NCI-H1436 (cell line): ENCODE measurements around the gene CAMSAP2.

Experiments used
- DNase-seq: peaks from one replicate; lab custom pipeline; 2025; lab: John Stamatoyannopoulos, UW

CAMSAP2 gene

GRCh38 chr1:200849430-200849829 lies 110.7 kb downstream of the CAMSAP2 start:
- DNase-seq = no peak

GRCh38 chr1:200850554-200850953 lies 111.9 kb downstream of the CAMSAP2 start:
- no peak for DNase-seq

DNA sequence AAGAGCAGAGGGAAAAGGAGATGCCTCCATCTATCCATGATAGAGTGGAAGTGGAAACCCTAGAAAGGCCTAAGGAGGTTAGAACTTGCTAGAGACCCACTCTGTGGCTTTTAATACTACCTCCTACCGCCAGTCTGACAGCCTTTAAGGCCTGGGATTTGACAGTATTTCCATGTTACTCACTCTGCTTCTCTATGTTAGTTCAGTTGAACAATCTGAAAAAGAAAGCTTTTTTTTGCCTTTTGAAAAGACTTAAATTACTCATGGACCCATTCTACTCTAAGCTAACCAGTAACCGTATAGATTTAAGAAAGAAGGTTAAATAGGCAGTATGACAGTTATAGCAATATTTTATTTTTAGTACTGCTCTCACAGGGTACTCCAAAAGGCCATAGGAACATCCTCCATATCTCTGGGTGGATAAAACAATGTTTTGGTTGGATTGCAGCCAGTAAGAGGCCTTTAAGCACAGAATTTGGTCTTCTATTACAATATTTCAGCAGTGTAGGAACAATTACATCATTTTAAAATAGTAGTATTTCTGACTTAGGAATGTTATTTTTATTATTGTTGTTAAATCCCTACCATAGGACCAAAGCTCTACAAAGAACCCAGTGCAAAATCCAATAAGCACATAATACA lies 118.1 kb downstream of the CAMSAP2 start:
- DNase-seq = no peak

GRCh38 chr1:200857804-200858203 lies 119.1 kb downstream of the CAMSAP2 start:
- DNase-seq = no peak

- DNase-seq = no peak
Measured at GRCh38 chr1:200861937-200862647, 123.4 kb downstream of the CAMSAP2 start.

GRCh38 chr1:200862713-200863415 lies 124.2 kb downstream of the CAMSAP2 start:
- DNase-seq = no peak

GRCh38 chr1:200866116-200866515 lies 127.4 kb downstream of the CAMSAP2 start:
- no peak for DNase-seq

- DNase-seq = no peak
Measured at GRCh38 chr1:200866521-200866920, 127.8 kb downstream of the CAMSAP2 start.

GRCh38 chr1:200867018-200867811 lies 128.5 kb downstream of the CAMSAP2 start:
- no peak for DNase-seq

- DNase-seq = no peak
Measured at GRCh38 chr1:200869376-200869752, 130.7 kb downstream of the CAMSAP2 start.

DNA sequence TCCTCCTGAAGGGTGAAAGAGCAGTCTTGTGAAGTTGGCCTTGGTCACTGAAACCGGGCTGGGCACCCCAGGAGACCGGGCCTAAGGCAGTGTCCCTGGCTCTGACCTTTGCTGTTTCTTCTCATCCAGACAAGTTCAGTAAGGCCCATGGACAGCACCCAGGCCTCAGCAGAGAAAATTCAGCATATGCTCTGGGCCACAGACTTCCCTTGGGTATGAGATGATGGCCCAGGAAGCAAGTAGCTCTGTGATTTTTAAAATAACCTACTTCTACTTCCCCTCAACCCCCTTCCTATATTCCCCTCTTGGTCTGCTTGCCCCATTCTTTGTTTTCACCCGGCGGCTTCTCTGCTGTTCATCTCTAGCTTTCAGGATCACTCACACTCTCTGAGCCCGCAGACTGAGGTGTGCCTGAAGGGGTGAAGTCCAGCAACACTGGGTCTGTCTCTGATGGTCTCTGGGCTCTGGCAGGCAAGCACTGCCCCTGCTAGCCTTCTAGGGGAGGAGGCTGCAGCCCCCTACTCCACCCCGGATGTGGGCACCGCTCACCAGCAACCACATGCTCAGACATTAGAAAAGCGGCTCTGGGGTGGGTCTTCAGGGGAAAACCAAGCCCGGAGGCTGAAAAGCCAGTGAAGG lies 131.2 kb downstream of the CAMSAP2 start:
- DNase-seq = no peak

- DNase-seq = no peak
Measured at GRCh38 chr1:200872446-200873115, 133.9 kb downstream of the CAMSAP2 start, which contains the start of gene GPR25. Gene GPR25, plus strand, starts transcription at chr1:200872981. Its CDS starts 57 bp downstream, at chr1:200873038.

- no peak for DNase-seq
Measured at GRCh38 chr1:200873116-200873670, 134.5 kb downstream of the CAMSAP2 start.

GRCh38 chr1:200873671-200874397 lies 135.1 kb downstream of the CAMSAP2 start:
- no peak for DNase-seq

DNA sequence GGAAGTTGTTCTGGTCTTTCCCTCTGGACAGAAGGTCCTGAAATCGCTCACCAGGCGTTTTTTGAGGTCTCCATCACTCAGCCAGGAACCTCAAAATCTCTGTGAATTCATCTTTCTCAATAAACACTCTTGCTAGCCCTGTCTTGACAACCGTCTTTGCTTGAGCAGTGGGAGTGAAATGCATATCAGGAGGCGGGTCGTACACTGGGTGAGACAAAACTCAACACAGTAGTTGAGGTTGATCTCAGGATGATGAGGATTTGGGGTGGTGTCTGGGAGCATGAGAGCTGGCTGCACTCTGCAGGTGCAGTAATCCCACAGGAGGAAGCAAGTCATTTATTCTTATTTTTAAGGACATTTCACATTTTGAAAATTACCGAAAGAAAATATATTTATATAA lies 136.0 kb downstream of the CAMSAP2 start:
- no peak for DNase-seq

DNA sequence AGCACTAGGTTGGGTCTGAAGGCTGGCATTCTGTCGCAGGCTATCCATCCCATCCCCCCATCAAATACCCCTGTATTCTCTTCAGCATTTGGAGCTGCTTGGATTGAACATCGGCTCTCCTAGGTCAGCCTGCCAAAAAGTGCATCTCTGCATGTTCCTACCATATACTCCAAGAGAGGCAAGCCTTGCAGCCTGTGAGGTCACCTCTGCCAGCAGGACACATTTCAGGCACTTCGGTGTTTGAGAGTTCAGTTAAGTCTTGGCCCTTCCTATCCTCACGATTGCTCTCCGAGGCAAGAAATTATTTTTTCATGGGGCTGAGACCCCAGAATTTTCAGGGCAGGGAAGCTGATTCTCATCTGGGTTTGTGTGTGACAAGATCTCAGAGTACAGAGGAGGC lies 136.7 kb downstream of the CAMSAP2 start:
- no peak for DNase-seq

- DNase-seq = no peak
Measured at GRCh38 chr1:200877010-200877409, 138.3 kb downstream of the CAMSAP2 start.

DNA sequence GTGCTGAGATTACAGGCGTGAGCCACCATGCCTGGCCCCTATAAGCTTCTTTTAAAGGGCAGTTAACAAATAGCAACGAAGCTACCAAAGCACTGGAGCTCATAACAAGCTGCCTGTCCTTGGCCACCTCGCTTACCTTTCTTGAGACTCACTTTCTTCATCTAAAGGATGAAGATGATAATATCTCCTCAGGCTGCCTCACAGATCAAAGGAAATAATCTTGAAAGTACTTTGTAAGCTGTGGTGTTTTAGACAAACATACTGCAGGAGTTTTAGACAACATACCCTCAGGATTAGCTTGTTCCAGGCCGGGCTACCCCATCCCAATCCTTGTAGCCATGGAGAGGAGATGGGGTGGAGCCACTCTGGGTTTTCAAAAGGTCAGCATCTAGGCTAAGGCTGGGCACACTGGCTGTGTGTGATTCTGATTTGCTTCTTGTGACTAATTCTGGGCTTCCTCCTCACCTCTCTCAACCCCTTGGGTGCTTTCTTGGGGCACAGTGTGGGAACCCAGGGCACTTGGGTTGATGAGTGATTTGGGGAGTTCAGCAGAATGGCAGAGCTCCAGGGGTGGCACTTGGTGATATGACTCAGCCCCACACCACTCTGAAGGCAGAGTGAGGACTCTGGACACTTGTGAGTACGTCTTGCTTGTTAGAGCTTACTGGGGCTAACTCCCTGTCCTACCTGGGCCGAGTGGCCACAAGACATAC lies 139.3 kb downstream of the CAMSAP2 start:
- DNase-seq = no peak

DNA sequence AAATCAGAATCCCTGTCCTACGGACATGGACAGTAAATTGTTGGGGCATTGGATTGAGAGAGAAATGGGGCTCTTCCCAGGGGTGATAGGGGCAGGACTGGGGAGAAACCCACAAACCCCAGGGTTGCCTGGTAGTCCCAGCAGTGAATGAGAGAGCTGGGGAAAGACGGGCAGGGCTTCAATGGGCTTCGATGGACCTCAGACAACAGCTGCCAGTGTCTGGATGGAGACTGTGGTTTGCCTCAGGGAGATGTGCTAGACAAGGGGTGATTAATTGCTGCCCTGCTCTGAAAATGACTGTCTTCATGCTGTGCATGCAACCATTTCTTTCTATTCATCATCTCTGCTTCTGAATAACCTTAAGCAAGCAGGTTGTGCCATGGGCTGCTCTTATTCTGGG lies 141.5 kb downstream of the CAMSAP2 start:
- DNase-seq = no peak

DNA sequence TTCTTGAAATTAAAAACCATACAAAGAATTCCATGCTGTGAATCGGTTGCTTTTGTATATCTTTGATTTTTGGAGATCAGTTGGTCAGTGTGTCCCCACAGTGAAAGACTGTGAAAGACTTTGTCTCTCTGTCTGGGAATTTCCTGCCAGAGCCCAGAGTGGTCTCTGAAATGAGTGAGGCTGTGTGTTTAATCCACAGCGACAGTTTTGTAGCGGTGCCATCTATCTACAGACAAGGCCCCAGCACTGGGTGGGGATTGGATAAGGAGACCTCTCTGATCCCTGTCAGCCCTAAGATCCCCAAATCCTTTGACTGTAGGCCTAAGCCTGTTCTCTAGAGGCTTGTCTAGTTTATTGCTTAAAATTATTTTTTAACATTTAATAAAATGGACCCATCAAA lies 144.4 kb downstream of the CAMSAP2 start:
- DNase-seq = no peak
